Smooth muscle cell (in vitro differentiated cells): ENCODE data around the gene STK31. TPM values are rescaled to one million over a fixed set of nuclear protein-coding genes. Genes with fewer than 3 reads are reported as not detected.
"Not testable (repeated sequence)": the region's sequence is repeated elsewhere in the genome, so short reads cannot be mapped to it uniquely, and the experiment has no call there.

ENCODE experiments used
- DNase-seq: peaks from one replicate; lab custom pipeline; 2025; ENCODE audit not compliant: unreplicated experiment; lab: John Stamatoyannopoulos, UW
- H2AFZ ChIP-seq: fragments of 200-600 bp; sonication (generic); 2 replicates; pipeline ENCODE4 v1.6.0; 2016; ENCODE audit warnings: antibody characterized with exemption, low read depth, mild to moderate bottlenecking
- H3F3A ChIP-seq: fragments of 200-600 bp; sonication (generic); 2 replicates; pipeline ENCODE4 v1.6.0; 2017; ENCODE audit warnings: antibody characterized with exemption, low read depth
- H3K27ac ChIP-seq: fragments of 200-600 bp; sonication (generic); 2 replicates; pipeline ENCODE4 v1.5.1; 2016; ENCODE audit warnings: low read depth, mild to moderate bottlenecking
- H3K27me3 ChIP-seq: fragments of 200-600 bp; sonication (generic); 2 replicates; pipeline ENCODE4 v1.6.1; 2016; ENCODE audit warnings: low read depth, mild to moderate bottlenecking
- H3K36me3 ChIP-seq: fragments of 200-600 bp; sonication (generic); 2 replicates; pipeline ENCODE4 v1.5.1; 2016; ENCODE audit warnings: low read depth
- H3K4me1 ChIP-seq: fragments of 200-600 bp; sonication (generic); 2 replicates; pipeline ENCODE4 v1.5.1; 2016; ENCODE audit warnings: low read depth
- H3K4me2 ChIP-seq: fragments of 200-600 bp; sonication (generic); 2 replicates; pipeline ENCODE4 v1.6.0; 2016; ENCODE audit warnings: mild to moderate bottlenecking
- H3K4me3 ChIP-seq: fragments of 200-600 bp; sonication (generic); 2 replicates; pipeline ENCODE4 v1.5.1; 2016; ENCODE audit warnings: mild to moderate bottlenecking
- H3K79me2 ChIP-seq: fragments of 200-600 bp; sonication (generic); 2 replicates; pipeline ENCODE4 v1.6.0; 2016; ENCODE audit warnings: low read depth, mild to moderate bottlenecking
- H3K9ac ChIP-seq: fragments of 200-600 bp; sonication (generic); 2 replicates; pipeline ENCODE4 v1.6.0; 2016; ENCODE audit warnings: low read depth
- H3K9me3 ChIP-seq: fragments of 200-600 bp; sonication (generic); replicated peaks from 2 replicates; pipeline ENCODE4 v1.5.1; 2016; ENCODE audit warnings: low read depth
- H4K20me1 ChIP-seq: fragments of 200-600 bp; sonication (generic); 2 replicates; pipeline ENCODE4 v1.6.0; 2016; ENCODE audit warnings: low read depth
- WGBS: methylation state at CpG from one replicate; pipeline ENCODE4 v1.1.7; 2016; ENCODE audit warnings: low lambda C conversion rate; 5-methylcytosine and 5-hydroxymethylcytosine counted together
- polyA plus RNA-seq: library from polyadenylated mRNA; unstranded; fragments of >200 nt; fragmentation: Nextera tagmentation; extraction: Ambion mirVana; gene quantifications from 2 replicates; pipeline ENCODE4 v1.2.1, GENCODE V29; 2016
- total RNA-seq: library from RNA; depleted of rRNA; stranded (reverse); fragments of >200 nt; gene quantifications from 2 replicates; pipeline ENCODE4 v1.2.3, GENCODE V29; 2014
- TF ChIP-seq, protein P1 (sequence below): fragments of 200-600 bp; sonication (generic); IDR thresholded peaks from 2 replicates; pipeline ENCODE4 v1.5.1; 2017; ENCODE audit warnings: borderline replicate concordance, mild to moderate bottlenecking, antibody characterized with exemption; ENCODE audit not compliant: insufficient read depth, poor library complexity, severe bottlenecking

Gene STK31
- total and polyA plus RNA-seq, 2 experiments from 2014 or later: not detected

- TF ChIP-seq, protein P1, sequence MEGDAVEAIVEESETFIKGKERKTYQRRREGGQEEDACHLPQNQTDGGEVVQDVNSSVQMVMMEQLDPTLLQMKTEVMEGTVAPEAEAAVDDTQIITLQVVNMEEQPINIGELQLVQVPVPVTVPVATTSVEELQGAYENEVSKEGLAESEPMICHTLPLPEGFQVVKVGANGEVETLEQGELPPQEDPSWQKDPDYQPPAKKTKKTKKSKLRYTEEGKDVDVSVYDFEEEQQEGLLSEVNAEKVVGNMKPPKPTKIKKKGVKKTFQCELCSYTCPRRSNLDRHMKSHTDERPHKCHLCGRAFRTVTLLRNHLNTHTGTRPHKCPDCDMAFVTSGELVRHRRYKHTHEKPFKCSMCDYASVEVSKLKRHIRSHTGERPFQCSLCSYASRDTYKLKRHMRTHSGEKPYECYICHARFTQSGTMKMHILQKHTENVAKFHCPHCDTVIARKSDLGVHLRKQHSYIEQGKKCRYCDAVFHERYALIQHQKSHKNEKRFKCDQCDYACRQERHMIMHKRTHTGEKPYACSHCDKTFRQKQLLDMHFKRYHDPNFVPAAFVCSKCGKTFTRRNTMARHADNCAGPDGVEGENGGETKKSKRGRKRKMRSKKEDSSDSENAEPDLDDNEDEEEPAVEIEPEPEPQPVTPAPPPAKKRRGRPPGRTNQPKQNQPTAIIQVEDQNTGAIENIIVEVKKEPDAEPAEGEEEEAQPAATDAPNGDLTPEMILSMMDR: no peak
Observed at GRCh38 chr7:23767514-23767913, 57.5 kb downstream of the STK31 start.

DNA sequence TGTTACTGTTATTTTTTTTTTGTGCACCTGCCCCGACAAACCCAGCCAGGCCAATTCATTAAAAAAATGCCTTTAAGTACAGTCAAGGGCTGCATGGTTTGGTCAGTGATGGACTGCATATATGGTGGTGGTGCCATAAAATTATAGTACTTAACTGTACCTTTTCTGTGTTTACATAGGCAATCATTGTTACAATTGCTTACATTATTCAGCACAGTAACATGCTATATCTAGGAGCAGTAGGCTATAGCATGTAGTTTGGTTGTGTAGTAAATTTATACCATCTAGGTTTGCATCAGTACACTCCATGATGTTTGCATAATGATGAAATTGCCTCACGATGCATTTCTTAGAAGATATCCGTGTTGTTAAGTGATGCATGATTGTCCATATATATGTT lies 58.0 kb downstream of the STK31 start:
- no peak for DNase-seq
- Histone ChIP-seq H2AFZ (no peak overlapping the region), H4K20me1 (no peaks in the 10 kb centered on the region), H3K79me2 (no peaks in the 10 kb centered on the region), H3K36me3 (no peaks in the 10 kb centered on the region), H3K9me3 (no peaks in the 10 kb centered on the region), H3K4me2 (no peak overlapping the region), H3K4me3 (no peak overlapping the region), H3K4me1 (no peaks in the 10 kb centered on the region), H3K27me3 (peaks cover 6% of the 10 kb centered on the region), H3K9ac (no peak overlapping the region), H3K27ac (no peak overlapping the region), H3F3A (no peaks in the 10 kb centered on the region)
- WGBS: 83% methylated on average over 3 of the region's 3 CpGs
- TF ChIP-seq, protein P1: no peak

More at GRCh38 chr7:23767514-23767913, 57.5 kb downstream of the STK31 start:
- H3K9me3 ChIP-seq: no peaks in the 10 kb centered on the region
- no peaks in the 10 kb centered on the region for H3K4me1 ChIP-seq
- no peaks in the 10 kb centered on the region for H3K79me2 ChIP-seq
- no peaks in the 10 kb centered on the region for H3K36me3 ChIP-seq
- no peak for DNase-seq
- H4K20me1 ChIP-seq: no peaks in the 10 kb centered on the region
- no peak overlapping the region for H2AFZ ChIP-seq
- H3F3A ChIP-seq: no peaks in the 10 kb centered on the region
- H3K27me3 ChIP-seq: peaks cover 6% of the 10 kb centered on the region
- H3K27ac ChIP-seq: no peak overlapping the region
- no peak overlapping the region for H3K9ac ChIP-seq
- H3K4me2 ChIP-seq: no peak overlapping the region
- H3K4me3 ChIP-seq: no peak overlapping the region

GRCh38 chr7:23779185-23779800 lies 69.3 kb downstream of the STK31 start:
- not testable (repeated sequence) for H3K9ac ChIP-seq, H3K27me3 ChIP-seq, H3K4me3 ChIP-seq, H3F3A ChIP-seq, H3K4me1 ChIP-seq, H3K27ac ChIP-seq, H3K79me2 ChIP-seq, H3K4me2 ChIP-seq, H4K20me1 ChIP-seq, DNase-seq, H2AFZ ChIP-seq, H3K9me3 ChIP-seq, H3K36me3 ChIP-seq
- 82% methylated on average over 7 of the region's 7 CpGs for WGBS

DNA sequence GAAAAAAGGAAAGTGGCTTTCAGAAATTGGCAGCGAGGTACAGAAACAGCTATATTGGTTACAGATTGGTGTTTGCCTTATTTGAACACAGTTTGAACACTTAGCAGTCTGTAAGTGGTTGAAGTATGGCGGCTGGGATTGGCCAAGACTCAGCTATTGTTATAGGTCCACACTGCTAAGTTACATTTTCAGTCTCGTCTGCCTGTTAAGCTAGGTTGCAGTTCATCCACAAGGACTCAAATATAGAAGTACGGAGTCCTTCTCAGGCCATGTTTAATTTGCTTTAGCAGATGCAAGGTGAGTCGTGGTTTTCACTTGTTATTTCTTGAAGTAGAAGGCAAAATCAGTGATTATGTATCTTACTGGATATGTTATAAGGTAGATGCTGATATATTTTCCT lies 73.1 kb downstream of the STK31 start:
- Histone ChIP-seq H3K9me3 (no peaks in the 10 kb centered on the region), H2AFZ (no peak overlapping the region), H3K27me3 (no peaks in the 10 kb centered on the region), H3K4me1 (no peaks in the 10 kb centered on the region), H3K79me2 (no peaks in the 10 kb centered on the region), H3K4me2 (no peak overlapping the region), H3K36me3 (no peaks in the 10 kb centered on the region), H3K9ac (no peak overlapping the region), H4K20me1 (no peaks in the 10 kb centered on the region), H3K27ac (no peak overlapping the region), H3K4me3 (no peak overlapping the region), H3F3A (no peaks in the 10 kb centered on the region)
- TF ChIP-seq, protein P1: no peak
- DNase-seq: no peak
- WGBS: 91% methylated on average over 5 of the region's 5 CpGs
